Left renal pelvis (tissue), 4 donors: ENCODE measurements around the gene IL19. TPM values are rescaled to one million over a fixed set of nuclear protein-coding genes. Genes with fewer than 3 reads are reported as not detected.

Experiments
- DNase-seq, 4 donors: peaks; one replicate each; pipeline ENCODE4 v3.0.0-alpha.2; 2013; ENCODE audit warnings: low read depth in 4 of 4, low spot score in 3 of 4
- polyA plus RNA-seq, 4 donors: library from polyadenylated mRNA; unstranded; fragments of 120-200 nt; gene quantifications; one replicate each; pipeline ENCODE4 v1.2.1, GENCODE V29; 2013; ENCODE audit not compliant: insufficient read length in 4 of 4

IL19 gene
- under 1 TPM in 3 of 4 donors, not detected in 1; 0.56 to 0.96 (median 0.88) TPM for polyA plus RNA-seq

- DNase-seq = no peak
These were observed at the start of gene IL19 for GRCh38 chr1:206770531-206771337. TSS of gene IL19 (plus strand) at chr1:206770773. CDS start at chr1:206836663, 65,890 bp downstream.

GRCh38 chr1:206721454-206721853, 49.1 kb upstream of the IL19 start:
- DNase-seq = no peak

GRCh38 chr1:206722751-206723461, 47.7 kb upstream of the IL19 start:
- no peak for DNase-seq

GRCh38 chr1:206723462-206723804, 47.1 kb upstream of the IL19 start:
- no peak for DNase-seq

- DNase-seq = no peak
These were observed 46.6 kb upstream of the IL19 start for GRCh38 chr1:206723805-206724472.

- no peak for DNase-seq
These were observed 45.2 kb upstream of the IL19 start for GRCh38 chr1:206725109-206725963.

GRCh38 chr1:206727981-206728696, 42.4 kb upstream of the IL19 start:
- DNase-seq = no peak

GRCh38 chr1:206728697-206728987, 41.9 kb upstream of the IL19 start:
- DNase-seq = no peak

- DNase-seq = no peak
These were observed 41.5 kb upstream of the IL19 start for GRCh38 chr1:206729050-206729449.

GRCh38 chr1:206729507-206729906, 41.1 kb upstream of the IL19 start:
- DNase-seq = no peak

GRCh38 chr1:206732508-206732907, 38.1 kb upstream of the IL19 start:
- DNase-seq = no peak

GRCh38 chr1:206732992-206733391, 37.6 kb upstream of the IL19 start:
- no peak for DNase-seq

- no peak for DNase-seq
These were observed 36.0 kb upstream of the IL19 start for GRCh38 chr1:206734499-206735142.

GRCh38 chr1:206735553-206736031, 35.0 kb upstream of the IL19 start:
- DNase-seq = no peak

GRCh38 chr1:206736878-206737728, 33.5 kb upstream of the IL19 start:
- DNase-seq = no peak

GRCh38 chr1:206737729-206738201, 32.8 kb upstream of the IL19 start:
- DNase-seq = no peak

- no peak for DNase-seq
These were observed 31.9 kb upstream of the IL19 start for GRCh38 chr1:206738370-206739366.
